Measurements from ENCODE around the gene KANSL1.

- no peak for TF ChIP-seq CTCF (IDR thresholded peaks at IDR 0.05)
- no peak for TF ChIP-seq POLR2A (IDR thresholded peaks at IDR 0.05)
These were observed 34.6 kb downstream of the KANSL1 start for GRCh38 chr17:46158323-46159296.
